ENCODE measurements around the gene CD48.

CD48 gene

DNA sequence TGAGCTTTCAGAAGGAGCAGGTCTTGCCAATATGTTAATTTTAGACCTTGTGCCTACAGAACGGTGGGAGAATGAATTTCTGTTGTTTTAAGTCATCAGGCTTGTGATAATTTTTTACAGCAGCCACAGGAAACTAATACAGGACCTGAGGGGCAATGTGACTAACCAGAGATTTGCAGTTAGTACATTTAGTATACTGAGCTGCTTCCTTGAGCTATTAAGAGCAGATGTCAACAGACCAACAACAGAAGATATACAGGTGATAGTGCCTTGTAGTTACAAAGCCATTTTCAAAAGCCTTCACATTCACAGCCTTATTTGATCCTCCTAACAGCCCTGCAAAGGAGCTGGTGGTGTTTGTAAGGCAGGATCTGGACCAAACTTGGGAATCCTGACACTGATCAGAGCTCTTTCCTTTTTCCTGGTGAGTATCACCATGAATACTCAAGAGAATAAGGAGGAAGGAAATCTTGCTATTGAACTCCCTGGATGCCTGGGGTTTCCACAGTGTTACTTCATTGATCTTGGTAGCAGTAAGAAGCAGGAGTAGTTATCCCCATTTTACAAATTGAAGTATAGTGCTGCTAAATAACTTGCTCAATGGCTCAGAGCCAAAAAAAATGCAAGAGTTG lies 60.1 kb downstream of the CD48 start:
- DNase-seq = peak; percentile 56

DNA sequence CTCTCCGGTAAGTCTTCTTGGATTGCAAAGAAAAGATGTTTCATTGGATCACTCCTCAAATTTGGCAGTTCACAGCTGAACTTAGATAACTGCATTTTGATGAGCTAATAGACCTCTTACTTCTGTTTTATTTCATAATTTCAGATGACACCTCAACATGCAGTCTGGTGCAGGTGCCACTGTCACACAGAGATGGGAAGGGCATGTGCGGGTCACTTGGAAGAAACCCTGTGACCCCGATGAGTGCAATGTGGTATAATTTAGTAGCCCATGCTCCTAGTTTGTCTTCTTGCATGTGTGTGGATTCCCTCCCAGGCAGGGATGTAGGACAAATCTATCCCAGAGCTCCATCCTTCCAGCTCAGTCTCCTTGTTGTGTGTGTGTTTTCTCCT lies 64.3 kb downstream of the CD48 start:
- no peak for DNase-seq

DNA sequence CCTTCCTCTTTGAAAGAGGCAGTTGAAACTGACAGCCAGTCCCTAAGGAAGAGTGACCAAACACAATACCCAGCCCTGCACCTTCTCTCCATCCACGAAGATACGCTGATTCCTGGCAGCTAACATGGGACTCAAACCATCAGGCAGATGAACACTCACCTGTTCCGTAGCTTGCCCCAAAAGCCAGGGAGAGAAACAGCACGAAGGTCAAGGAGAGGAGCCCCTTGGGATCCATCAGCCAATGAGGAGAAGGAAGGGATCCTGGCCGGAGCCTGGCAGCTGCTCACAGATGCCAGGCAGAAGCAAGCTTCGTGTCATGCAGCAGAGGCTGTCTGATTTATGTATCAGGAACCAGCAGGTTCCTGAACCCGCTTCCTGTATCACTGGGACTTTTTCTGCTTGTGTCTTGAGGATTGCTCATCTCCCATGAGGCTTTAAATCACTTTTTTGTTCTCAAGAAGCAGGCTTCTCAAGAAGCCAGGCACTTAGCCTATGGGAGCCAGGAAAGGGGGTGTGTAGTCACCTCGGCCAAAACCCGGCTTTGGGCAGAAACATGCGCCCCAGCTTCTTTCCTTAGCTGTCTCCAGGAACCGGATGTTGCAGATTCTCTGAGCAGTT lies 64.8 kb downstream of the CD48 start, which contains the start of gene SLAMF1:
TSS of gene SLAMF1 (minus strand) at position 334 of the 618 bp plus-strand sequence. CDS start at position 235, 99 bp downstream.
- no peak for DNase-seq

DNA sequence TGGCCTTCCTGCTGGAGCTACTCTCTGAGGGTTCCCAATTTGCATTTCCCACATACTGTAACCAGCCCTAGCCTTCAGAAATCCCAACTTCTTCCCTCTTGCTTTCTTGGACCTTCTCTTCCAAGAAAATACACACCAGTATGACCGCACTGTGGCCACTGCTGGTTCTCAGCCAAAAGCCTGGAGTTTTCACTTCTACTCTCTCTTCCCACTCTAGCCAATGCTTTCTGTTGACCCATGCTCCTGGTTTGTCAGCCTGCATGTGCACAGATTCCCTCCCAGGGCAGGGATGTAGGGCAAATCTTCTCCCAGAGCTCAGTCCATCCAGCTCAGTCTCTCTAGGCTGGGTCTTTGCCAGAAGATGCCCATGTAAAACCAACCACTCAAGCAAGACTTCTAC lies 65.4 kb downstream of the CD48 start:
- no peak for DNase-seq

DNA sequence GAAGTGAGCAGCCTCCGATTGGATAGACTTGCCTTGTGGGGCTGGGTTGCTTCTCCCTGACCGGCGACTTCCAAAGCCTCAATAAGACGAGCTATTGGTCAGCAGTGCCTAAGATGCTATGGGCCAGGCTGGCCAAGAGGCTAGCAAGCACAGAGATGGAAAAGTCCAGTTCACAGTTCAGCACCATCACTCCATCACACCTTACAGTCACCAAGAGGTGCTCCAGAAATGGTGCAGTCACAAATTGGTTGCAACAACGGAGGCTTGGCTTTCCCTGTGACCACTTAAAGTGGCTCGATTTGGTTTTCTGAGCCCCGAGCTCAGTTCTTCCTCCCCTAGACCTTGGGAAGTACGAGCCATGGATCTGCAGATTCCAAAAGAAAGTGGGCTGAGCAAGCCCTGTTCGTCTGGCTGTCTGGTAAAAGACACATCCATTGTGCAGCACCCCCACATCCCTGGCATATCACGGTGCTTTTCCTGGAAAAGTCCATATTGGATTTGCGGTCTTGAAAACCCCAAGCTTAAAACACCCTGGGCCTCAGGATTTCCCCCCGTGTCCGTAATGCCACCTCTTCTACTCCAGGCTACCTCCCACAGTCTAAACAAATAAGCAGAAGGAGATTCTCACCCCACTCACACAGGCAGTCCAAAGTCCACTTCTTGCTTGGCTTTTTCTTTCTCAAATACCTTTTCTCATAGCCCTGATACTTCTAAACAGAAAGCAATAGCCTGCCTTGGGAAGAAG lies 66.1 kb downstream of the CD48 start:
- no peak for DNase-seq

DNA sequence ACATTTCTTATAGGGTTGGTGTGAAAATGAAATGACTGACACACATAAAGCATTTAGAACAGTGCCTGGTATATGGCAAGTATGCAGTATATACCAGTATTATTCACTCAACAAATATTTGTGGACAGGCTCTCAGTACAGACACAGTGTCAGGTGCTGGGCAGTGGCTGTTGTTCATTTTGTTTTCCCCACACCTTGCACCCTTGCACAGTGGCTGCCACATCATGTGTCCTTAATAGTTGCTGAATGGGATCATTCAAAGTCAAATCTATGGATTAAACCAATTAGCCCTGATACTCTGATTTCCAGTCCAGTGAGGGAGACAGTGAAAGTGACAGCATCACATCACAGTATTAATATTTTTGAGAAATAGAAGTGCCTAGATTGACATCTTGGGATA lies 67.2 kb downstream of the CD48 start:
- no peak for DNase-seq

DNA sequence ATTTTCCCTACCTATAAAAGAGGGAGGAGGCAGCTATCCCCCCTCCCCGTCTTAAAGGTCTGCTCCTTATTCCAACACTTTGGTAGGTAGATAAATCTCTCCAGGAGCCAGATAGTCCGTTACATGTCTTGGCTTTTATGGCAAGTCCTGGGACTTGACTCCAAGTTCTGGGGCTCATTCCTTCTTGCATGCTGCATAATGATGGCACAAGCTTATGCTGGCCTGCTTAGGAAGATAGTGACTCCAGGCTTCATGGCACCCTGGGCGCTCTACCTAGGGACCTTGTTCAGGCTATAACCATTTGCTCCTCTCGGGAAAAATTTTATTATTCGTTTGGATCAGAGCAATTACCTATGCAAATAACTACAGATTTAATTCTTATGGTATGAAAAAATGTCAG lies 68.5 kb downstream of the CD48 start:
- DNase-seq = no peak

DNA sequence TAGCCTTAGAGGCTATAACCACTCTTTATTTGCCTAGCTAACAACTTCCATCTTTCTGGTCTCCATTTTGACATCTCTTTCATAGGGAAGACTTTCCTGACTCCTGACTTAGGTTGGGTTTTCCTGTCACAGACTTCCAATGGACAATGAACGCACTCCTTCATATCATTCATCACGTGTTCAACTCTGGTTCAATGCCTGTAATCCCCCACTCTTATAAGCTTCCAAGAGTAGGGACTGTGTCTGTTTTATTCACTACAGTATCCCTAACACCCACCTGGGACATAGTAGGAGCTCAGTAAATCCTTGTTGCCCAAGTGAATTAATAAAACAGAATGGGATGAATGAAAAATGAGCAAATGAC lies 69.4 kb downstream of the CD48 start:
- DNase-seq = no peak

DNA sequence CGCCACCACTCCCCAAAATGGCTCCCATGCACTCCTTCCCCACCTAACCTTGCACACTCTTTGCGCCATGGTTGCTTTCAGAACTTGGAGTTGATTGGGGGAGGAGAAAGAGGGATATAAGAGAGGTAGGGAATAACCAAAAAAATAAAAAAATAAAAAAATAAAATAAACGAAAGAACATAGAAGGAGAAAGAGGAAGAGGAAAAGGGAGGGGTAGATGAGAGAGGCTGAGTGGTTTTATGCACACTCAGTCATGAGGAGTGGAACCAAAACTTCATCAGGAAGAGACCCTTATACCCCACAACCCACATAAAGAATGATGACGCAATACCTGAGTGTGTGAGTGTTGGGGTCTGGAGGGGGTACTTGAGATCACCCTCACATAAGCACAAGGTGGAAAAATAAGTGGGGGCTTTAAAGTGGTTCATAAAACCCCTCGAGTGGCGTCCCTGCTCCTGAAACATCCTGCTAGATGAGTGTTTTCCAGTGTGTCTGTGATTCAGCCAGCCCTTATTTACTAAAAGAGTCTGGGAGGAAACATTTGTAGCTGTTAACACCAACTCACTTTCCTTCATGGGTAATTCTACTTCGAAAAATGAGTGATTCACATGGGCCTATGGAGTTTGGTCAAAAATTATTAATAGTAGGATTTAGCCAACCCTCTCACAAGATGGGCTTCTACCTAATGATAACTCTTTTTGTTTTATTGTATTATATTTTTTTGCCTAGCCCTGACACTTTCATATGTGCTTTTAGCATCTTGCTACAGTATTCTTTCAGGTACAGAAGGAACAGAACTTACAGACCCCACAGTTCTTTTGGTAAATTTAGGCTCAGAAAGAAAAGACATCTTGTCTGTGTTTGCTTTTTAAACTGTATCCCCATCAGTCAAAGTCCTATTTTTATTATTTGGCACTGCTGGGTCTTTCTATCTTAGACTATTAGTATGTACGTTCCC lies 70.0 kb downstream of the CD48 start:
- no peak for DNase-seq

DNA sequence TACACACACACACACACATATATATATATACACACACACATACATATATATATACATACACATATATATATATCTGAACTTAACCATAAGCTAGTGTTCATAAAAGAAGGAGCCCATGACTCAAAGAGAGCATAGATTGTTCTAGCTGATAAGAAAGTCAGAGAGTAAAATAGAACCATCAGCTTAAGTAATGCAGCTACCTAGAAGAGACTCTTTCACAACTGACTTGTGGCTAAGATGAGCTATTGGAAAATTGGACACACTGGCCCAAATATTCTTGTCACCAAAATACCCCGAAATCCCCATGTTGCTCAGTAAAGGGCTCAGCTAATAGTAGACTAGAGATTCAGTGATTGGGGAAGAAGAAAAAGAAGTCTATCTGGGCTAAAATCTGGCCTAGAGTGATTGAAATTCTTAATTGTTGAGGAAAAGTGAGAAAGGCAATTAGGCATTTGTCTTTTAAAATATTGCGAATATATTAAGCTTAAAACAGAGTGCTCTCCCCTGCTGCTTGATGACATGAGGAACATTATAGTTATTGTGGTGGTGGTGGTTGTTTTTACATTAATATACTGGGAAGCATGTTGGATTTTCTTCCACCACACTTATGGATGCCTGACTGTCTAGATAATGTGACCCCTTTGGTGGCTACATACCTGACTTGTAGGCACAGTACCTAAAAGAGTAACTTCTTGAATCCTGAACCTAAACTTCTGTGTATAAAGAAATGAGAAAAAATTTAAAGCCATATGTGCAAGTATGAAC lies 71.1 kb downstream of the CD48 start:
- no peak for DNase-seq

DNA sequence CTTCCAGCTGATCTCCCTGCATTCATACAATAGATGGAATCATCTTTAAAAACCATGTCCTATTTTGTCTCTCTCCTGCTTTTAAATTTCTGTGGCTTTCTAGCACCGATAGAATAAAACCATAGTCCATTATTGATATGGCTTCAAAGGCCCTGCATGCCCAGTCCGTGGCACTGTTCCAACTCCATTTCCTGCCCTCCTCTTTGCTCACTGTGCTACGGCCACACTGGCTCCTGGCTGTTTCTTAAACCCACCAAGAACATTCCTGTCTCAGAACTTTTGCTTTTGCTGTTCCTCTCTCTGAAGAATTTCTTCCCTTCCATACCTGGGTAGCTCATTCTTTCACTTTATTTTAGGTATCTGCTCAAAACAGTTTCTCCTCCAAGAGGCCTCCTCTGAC lies 72.0 kb downstream of the CD48 start:
- no peak for DNase-seq

DNA sequence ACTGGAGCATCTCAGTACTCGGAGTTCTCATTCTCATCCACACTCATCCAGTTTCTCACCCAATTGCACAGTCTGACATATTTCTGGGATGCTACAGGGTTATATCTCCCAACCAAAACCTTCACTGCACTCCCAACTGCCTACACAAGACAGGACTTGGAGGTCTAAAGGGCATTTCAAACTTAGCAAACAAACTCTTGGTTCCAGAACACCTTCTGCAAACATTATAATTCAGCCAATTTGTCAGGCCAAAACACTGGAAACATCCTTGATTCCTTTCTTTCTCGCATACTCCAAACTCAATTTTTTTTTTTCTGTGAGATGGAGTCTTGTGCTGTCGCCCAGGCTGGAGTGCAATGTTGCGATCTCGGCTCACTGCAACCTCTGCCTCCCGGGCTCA lies 72.7 kb downstream of the CD48 start:
- DNase-seq = no peak

DNA sequence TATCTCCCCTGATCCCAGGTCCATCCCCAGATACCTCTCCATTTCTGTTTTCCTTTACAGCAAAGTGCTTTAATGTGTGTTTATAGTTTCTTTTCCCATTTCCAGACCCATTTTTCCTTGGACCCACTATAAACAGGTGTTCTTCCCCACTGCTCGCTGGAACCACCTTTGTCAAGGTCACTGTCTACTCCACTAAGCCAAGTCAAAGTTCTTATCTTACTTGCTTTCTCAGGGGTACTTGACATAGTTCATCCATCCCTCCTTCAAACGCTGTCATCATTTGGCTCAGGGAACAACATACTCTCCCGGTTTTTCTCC lies 73.1 kb downstream of the CD48 start:
- no peak for DNase-seq

DNA sequence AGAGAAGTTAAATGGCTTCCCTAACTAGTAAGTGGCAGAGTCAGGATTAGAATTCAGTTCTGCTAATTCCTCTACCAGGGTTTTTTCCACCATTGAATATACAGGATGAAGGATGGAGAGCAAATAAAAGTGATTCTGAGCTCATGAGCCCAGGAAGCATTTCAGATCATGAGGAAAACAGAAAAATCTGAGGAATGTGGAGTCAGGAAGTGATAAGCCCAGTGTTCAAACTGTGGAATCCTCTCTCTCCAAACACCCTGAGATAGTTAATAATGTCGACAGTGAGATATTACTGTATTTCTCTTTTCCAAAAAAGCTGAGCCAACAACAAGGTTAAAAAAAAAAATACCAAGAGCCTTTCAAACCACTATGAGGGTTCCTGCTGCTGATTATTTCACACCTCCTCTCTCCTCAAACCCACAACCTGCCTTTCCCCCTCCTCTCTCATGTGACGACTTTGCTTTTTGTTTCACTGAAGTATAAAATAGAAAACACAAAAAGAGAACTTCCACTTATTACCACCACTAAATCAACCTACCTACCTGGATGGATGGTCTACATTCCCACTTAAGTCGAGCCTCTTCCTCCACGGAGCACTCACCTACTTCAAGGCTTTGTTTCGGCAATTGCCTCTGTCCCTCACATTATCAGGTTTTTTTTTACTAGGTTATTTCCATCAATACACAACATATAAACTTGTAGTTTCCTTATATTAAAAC lies 73.6 kb downstream of the CD48 start:
- DNase-seq = no peak

DNA sequence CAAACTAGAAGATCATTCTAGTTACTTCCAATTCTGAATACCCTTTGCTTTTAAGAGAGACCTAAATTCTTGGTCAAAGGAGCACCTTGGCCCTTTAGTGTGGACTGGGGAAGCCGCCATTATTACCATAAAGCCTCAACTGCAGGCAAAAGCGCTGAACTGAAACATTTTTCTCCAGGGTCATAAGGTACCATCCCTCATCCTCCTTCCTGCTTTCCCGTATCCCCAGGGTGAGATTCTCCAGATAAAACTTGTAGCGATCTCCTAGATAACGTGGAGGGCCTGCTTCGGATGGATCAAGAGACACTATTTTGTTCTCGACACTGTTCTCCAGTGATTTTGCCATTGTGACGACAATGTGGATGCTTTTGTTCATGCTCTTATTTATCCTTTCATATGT lies 74.6 kb downstream of the CD48 start:
- DNase-seq = no peak

DNA sequence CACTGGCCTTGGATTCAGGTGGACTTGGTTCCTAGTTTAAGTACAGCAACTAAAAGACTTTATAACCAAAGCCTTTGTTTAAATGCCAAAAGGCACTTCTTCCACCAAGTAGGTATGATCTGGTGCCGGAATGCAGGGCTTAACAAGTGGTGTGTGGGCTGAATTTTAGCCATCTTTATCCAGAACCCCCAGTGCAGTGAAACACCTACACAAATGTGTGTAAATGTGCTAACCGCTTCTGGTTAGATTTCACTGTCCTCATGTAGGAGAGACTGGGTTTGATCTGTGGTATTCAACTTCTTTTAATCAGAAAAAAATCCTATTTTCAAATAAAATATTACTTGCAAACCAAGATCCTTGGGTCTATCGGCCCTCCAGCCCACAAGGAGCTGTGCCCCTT lies 75.1 kb downstream of the CD48 start:
- DNase-seq = no peak

DNA sequence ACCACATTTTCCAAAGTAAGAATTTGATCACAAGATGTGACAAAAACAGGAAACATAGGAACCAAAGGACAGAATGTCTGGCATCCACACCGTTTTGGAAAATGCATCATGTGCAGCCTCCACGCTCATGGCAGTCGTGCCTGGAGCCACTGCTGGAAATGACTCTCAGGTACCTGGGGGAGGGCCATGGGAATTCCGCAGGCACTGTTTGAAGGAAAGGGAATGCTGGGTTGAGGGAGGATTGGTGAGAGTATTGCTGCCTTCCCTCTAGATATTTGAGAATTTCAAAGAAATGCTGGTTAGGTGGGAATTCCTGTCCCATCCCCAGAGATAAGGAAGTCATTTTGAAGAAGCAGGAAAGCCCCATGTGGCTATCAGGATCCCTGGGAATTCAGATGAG lies 75.5 kb downstream of the CD48 start:
- DNase-seq = no peak

DNA sequence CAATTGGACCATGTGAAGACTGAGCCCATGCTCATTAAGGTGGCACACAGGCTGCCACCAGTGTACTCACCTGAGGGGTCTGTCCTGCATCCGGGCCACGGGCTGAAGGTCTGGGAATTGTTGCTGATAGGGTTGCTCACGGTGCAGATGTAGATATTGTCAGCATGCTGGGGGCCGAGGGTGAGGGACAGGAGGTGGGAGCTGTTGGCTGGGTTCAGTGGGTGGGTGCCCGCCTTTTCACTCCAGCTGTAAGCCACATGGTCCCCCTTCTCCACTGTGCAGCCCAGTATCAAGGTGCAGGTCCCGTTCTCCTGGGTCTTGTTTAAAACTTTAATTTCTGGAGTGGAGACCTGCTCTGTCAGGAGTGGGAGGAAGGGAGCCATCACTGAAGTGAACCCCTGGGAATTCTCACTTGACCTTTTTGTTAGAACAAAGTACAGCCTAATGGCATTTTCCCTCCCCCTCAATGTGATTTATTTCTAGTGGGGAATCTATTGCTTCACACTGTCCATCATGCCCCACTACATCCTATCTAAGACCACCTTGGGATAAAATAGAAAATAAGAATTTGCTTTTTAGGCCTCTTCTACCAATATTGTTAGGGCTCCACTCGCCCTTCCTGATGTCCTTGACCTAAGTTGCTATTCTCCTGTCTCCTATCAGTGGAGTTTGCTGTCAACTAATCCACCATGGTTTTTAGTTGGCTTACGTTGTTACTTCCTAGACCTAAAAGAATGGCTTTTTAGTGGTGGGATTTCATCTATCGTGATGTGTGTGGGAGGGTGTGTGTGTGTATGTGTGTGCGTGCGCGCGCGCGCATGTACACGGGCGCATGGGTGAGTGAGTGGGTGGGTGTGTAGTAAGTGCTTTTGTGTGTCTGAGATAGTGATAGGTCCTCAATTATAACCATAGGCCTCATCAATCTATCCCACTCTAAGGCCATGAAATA lies 76.8 kb downstream of the CD48 start:
- no peak for DNase-seq

DNA sequence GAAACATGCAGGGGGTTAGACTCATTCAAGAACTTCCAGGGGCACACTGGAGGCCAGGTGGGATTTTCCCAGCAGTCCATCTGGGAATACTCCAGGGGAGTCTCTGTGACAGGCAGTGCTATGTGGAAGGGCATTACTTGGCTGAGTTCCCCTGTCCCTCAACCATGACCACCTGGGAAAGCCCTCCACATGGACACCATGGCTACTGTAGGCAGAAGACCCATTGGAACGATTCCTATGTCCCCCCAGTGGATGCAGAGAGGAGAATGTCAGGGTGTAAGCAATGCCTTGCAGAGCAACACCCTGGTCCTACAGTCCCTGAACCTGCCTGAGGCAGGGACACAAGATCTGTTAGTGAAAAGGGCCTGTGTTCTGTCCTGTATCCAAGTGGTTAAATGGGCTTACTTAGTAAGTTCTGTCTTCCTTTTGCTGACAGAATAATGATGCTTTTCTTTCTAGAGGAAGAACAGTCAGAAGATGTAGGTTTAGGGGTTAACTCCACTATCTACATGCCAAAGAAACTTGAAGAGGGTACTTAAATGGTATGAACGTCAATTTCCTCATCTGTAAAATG lies 78.2 kb downstream of the CD48 start:
- DNase-seq = no peak

DNA sequence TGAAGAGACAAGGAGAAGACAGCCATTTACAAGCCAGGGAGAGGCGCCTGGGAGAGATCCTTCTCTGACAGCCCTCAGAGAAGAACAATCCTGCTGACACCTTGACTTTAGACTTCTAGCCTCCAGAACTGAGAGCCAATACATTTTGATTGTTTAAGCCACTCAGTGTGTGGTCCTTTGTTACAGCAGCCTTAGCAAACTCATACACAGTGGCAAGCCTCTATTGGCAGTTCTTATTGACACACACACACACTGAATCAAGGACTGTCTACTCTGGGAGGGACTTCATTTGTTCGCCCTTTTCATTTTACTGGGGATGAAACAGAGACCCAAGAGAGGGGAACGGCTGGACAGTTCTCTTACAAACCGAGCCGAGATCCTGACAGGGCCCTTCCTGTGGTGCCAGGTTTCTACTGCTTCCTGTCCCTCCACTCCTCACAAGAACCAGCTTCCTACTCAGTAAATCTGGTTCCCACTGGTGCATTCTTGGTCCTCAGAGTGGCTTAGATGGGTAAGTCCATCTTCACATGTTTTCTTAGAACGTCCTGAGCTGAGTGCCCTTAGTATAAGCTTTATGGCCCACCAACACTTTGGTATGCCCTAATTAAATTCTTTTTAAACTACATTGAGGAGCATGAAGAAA lies 79.5 kb downstream of the CD48 start:
- no peak for DNase-seq

Measured in NCI-H82 (cell line).